Vagina (tissue), 2 donors: Measurements from ENCODE around the gene IGFL3. TPM values are rescaled to one million over a fixed set of nuclear protein-coding genes. Genes with fewer than 3 reads are reported as not detected.

Experiments used
- DNase-seq, 2 donors: peaks; one replicate each; pipeline ENCODE4 v3.0.0-alpha.2; 2017; ENCODE audit errors: extremely low spot score in 2 of 2
- H3K27ac ChIP-seq: fragments of 200-600 bp; sonication (generic); one replicate; pipeline ENCODE4 v1.5.1; 2019
- H3K27me3 ChIP-seq: fragments of 200-600 bp; sonication (generic); one replicate; pipeline ENCODE4 v1.5.1; 2019
- H3K36me3 ChIP-seq, 2 donors: fragments of 200-600 bp; sonication (generic); one replicate each; pipeline ENCODE4 v1.5.1; 2017 to 2019
- H3K4me1 ChIP-seq: fragments of 200-600 bp; sonication (generic); one replicate; pipeline ENCODE4 v1.5.1; 2019
- H3K4me3 ChIP-seq, 2 donors: fragments of 200-600 bp; sonication (generic); 1 replicate in 1 of 2; 2 replicates in 1 of 2; pipeline ENCODE4 v1.5.1; 2016 to 2019
- H3K9me3 ChIP-seq: fragments of 200-600 bp; sonication (generic); one replicate; pipeline ENCODE4 v1.5.1; 2019
- CTCF ChIP-seq, 3 experiments: fragments of 450-650 bp in 2 of 3; fragments of 200-600 bp in 1 of 3; sonication (generic) in 1 of 3; IDR thresholded peaks; one replicate each; pipeline ENCODE4 v1.5.1; 2017 to 2019; ENCODE audit warnings: antibody characterized with exemption in 3 of 3, mild to moderate bottlenecking in 2 of 3, moderate library complexity in 2 of 3
- POLR2A ChIP-seq, 2 donors: fragments of 450-650 bp; IDR thresholded peaks; one replicate each; pipeline ENCODE4 v1.6.1; 2017; ENCODE audit warnings: antibody characterized with exemption in 2 of 2, mild to moderate bottlenecking in 2 of 2, moderate library complexity in 2 of 2
- POLR2AphosphoS5 ChIP-seq, 2 donors: sonication (generic); formaldehyde crosslinking; IDR thresholded peaks; one replicate each; pipeline ENCODE4 v1.9.0; 2017; ENCODE audit warnings: antibody characterized with exemption in 2 of 2, mild to moderate bottlenecking in 2 of 2, low read depth in 1 of 2; ENCODE audit not compliant: insufficient read depth in 1 of 2
- intact Hi-C: fragments of 100-400 bp; cut with DNase I; formaldehyde crosslinking; loops from one replicate; pipeline ENCODE4 v1.15.1; 2023
- total RNA-seq: library from RNA; depleted of rRNA; stranded (reverse); fragments of >200 nt; gene quantifications from one replicate; pipeline ENCODE4 v1.2.3, GENCODE V29; 2016

The IGFL3 gene
- total RNA-seq, 1 donor from 2014 or later: not detected

GRCh38 chr19:46133777-46134241 is 9.3 kb upstream of the IGFL3 start:
- H3K36me3 ChIP-seq: no peaks in the 10 kb centered on the region
- no peak for DNase-seq
- peak overlapping the region; percentile 53 for H3K27ac ChIP-seq
- intact Hi-C loops: no loop called here
- no peaks in the 10 kb centered on the region for H3K9me3 ChIP-seq
- peaks cover 13% of the 10 kb centered on the region for H3K4me1 ChIP-seq
- TF ChIP-seq POLR2AphosphoS5 (IDR thresholded peaks at IDR 0.05; ENCODE audit: insufficient read depth in 1 of 2, low read depth in 1 of 2): no peak
- no peak for TF ChIP-seq CTCF (IDR thresholded peaks at IDR 0.05)
- TF ChIP-seq POLR2A (IDR thresholded peaks at IDR 0.05): no peak
- H3K4me3 ChIP-seq: no peak overlapping the region
- H3K27me3 ChIP-seq: no peaks in the 10 kb centered on the region

- no peak for DNase-seq
- peaks cover 13% of the 10 kb centered on the region for H3K4me1 ChIP-seq
- H3K4me3 ChIP-seq: no peak overlapping the region
- peak overlapping the region; percentile 52 for H3K27ac ChIP-seq
- TF ChIP-seq CTCF (IDR thresholded peaks at IDR 0.05) (no peak), POLR2AphosphoS5 (IDR thresholded peaks at IDR 0.05; ENCODE audit: insufficient read depth in 1 of 2, low read depth in 1 of 2) (peak in 1 of 2 donors; percentile 75)
- H3K36me3 ChIP-seq: no peaks in the 10 kb centered on the region
- no peaks in the 10 kb centered on the region for H3K9me3 ChIP-seq
- no peaks in the 10 kb centered on the region for H3K27me3 ChIP-seq
- intact Hi-C loops: no loop called here
Measured at GRCh38 chr19:46133101-46133627, 8.7 kb upstream of the IGFL3 start.

GRCh38 chr19:46132508-46133100 is 8.1 kb upstream of the IGFL3 start:
- no peak for TF ChIP-seq CTCF (IDR thresholded peaks at IDR 0.05)
- TF ChIP-seq POLR2A (IDR thresholded peaks at IDR 0.05): no peak
- TF ChIP-seq POLR2AphosphoS5 (IDR thresholded peaks at IDR 0.05; ENCODE audit: insufficient read depth in 1 of 2, low read depth in 1 of 2): no peak
- Histone ChIP-seq H3K27me3 (no peaks in the 10 kb centered on the region), H3K4me3 (no peak overlapping the region), H3K9me3 (no peaks in the 10 kb centered on the region), H3K4me1 (peaks cover 13% of the 10 kb centered on the region), H3K27ac (peak overlapping the region; percentile 52), H3K36me3 (no peaks in the 10 kb centered on the region)
- intact Hi-C loops: no loop called here
- no peak for DNase-seq

GRCh38 chr19:46131485-46132143 is 7.1 kb upstream of the IGFL3 start:
- Histone ChIP-seq H3K27ac (no peak overlapping the region), H3K9me3 (no peaks in the 10 kb centered on the region), H3K4me1 (peaks cover 13% of the 10 kb centered on the region), H3K4me3 (no peak overlapping the region), H3K27me3 (no peaks in the 10 kb centered on the region), H3K36me3 (no peaks in the 10 kb centered on the region)
- intact Hi-C loops: no loop called here
- DNase-seq: no peak
- TF ChIP-seq POLR2A (IDR thresholded peaks at IDR 0.05) (no peak), CTCF (IDR thresholded peaks at IDR 0.05) (no peak), POLR2AphosphoS5 (IDR thresholded peaks at IDR 0.05; ENCODE audit: insufficient read depth in 1 of 2, low read depth in 1 of 2) (no peak)

GRCh38 chr19:46126086-46126580 is 1.6 kb upstream of the IGFL3 start:
- intact Hi-C loops: no loop called here
- TF ChIP-seq POLR2AphosphoS5 (IDR thresholded peaks at IDR 0.05; ENCODE audit: insufficient read depth in 1 of 2, low read depth in 1 of 2): no peak
- no peak for TF ChIP-seq POLR2A (IDR thresholded peaks at IDR 0.05)
- TF ChIP-seq CTCF (IDR thresholded peaks at IDR 0.05): no peak
- DNase-seq: no peak
- Histone ChIP-seq H3K4me1 (no peaks in the 10 kb centered on the region), H3K36me3 (no peaks in the 10 kb centered on the region), H3K9me3 (no peaks in the 10 kb centered on the region), H3K27ac (no peak overlapping the region), H3K27me3 (no peaks in the 10 kb centered on the region), H3K4me3 (no peak overlapping the region)
